ENCODE data around the gene LDOC1. TPM values are rescaled to one million over a fixed set of nuclear protein-coding genes. Genes with fewer than 3 reads are reported as not detected.
"Not testable (repeated sequence)": the region's sequence is repeated elsewhere in the genome, so short reads cannot be mapped to it uniquely, and the experiment has no call there.

LDOC1 gene
- total RNA-seq, 4 donors from 2014 or later: 1.4 to 37.0 (median 1.6) TPM; not detected in 1

GRCh38 chrX:141180851-141181250, 3.9 kb upstream of the LDOC1 start:
- H3K36me3 ChIP-seq: no peaks in the 10 kb centered on the region
- no peaks in the 10 kb centered on the region for H3K27me3 ChIP-seq
- WGBS, 2 donors (ENCODE audit: low coverage in 1 of 2): 53 to 100% methylated on average over 1 to 7 of the region's 7 CpGs
- intact Hi-C loops (cut with DNase I; ENCODE audit: low total_unique reads): no loop called here
- H3K4me3 ChIP-seq: no peak overlapping the region
- in situ Hi-C loops (cut with MboI; ENCODE audit: low pct_ligation_motif_present in 1 of 4, low pct_unique_long_range_greater_than_20kb in 1 of 4, low sequenced_read_pairs in 3 of 4): no loop called here
- H3K4me1 ChIP-seq: no peaks in the 10 kb centered on the region
- no peak for DNase-seq
- no peak for TF ChIP-seq POLR2A (IDR thresholded peaks at IDR 0.05)
- no peak for TF ChIP-seq POLR2AphosphoS5 (IDR thresholded peaks at IDR 0.05)
- no peak for TF ChIP-seq EP300 (IDR thresholded peaks at IDR 0.05; ENCODE audit: low read depth)
- no peak for TF ChIP-seq CTCF (IDR thresholded peaks at IDR 0.05)
- no peak overlapping the region for H3K27ac ChIP-seq
- no peaks in the 10 kb centered on the region for H3K9me3 ChIP-seq

- H3K27me3 ChIP-seq: no peaks in the 10 kb centered on the region
- no peak for DNase-seq
- 86% methylated on average over 5 of the region's 5 CpGs; no CpG with 5 or more reads in 1 of the 2 donors for WGBS, 2 donors (ENCODE audit: low coverage in 1 of 2)
- H3K4me3 ChIP-seq: no peak overlapping the region
- H3K4me1 ChIP-seq: no peaks in the 10 kb centered on the region
- in situ Hi-C loops (cut with MboI; ENCODE audit: low pct_ligation_motif_present in 1 of 4, low pct_unique_long_range_greater_than_20kb in 1 of 4, low sequenced_read_pairs in 3 of 4) (no loop called here), intact Hi-C loops (cut with DNase I; ENCODE audit: low total_unique reads) (no loop called here)
- TF ChIP-seq EP300 (IDR thresholded peaks at IDR 0.05; ENCODE audit: low read depth) (no peak), POLR2A (IDR thresholded peaks at IDR 0.05) (no peak), POLR2AphosphoS5 (IDR thresholded peaks at IDR 0.05) (no peak), CTCF (IDR thresholded peaks at IDR 0.05) (no peak)
- H3K27ac ChIP-seq: no peak overlapping the region
- no peaks in the 10 kb centered on the region for H3K9me3 ChIP-seq
- no peaks in the 10 kb centered on the region for H3K36me3 ChIP-seq
Observed at GRCh38 chrX:141175786-141176185, 1.1 kb downstream of the LDOC1 start.

GRCh38 chrX:141164406-141164805, 12.5 kb downstream of the LDOC1 start:
- Histone ChIP-seq H3K4me3 (no peak overlapping the region), H3K4me1 (no peaks in the 10 kb centered on the region), H3K27me3 (no peaks in the 10 kb centered on the region), H3K9me3 (no peaks in the 10 kb centered on the region), H3K27ac (no peak overlapping the region), H3K36me3 (no peaks in the 10 kb centered on the region)
- intact Hi-C loops (cut with DNase I; ENCODE audit: low total_unique reads): no loop called here
- no peak for DNase-seq
- no peak for TF ChIP-seq POLR2AphosphoS5 (IDR thresholded peaks at IDR 0.05)
- TF ChIP-seq CTCF (IDR thresholded peaks at IDR 0.05): no peak
- TF ChIP-seq POLR2A (IDR thresholded peaks at IDR 0.05): no peak
- TF ChIP-seq EP300 (IDR thresholded peaks at IDR 0.05; ENCODE audit: low read depth): no peak
- 82 to 100% methylated on average over 1 of the region's 1 CpG for WGBS, 2 donors (ENCODE audit: low coverage in 1 of 2)
- in situ Hi-C loops (cut with MboI; ENCODE audit: low pct_ligation_motif_present in 1 of 4, low pct_unique_long_range_greater_than_20kb in 1 of 4, low sequenced_read_pairs in 3 of 4): no loop called here

DNA sequence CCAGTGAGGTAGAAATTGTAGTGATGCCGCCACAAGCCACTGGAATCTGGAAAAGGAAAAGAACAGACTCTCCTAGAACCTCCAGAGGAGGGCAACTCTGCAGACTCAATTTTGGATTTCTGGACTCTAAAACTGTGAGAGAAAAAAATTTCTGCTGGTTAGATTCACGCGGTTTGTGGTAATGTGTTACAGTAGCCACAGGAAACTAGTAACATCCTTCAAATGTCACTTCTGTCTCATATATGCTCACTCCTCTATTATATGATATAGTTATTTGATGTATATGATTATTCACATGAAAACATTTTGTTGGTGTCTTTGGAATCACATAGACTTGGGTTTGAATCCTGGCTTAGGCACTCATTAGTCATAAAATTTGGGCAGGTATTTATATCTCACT, 18.8 kb downstream of the LDOC1 start:
- no peaks in the 10 kb centered on the region for H3K27me3 ChIP-seq
- DNase-seq: no peak
- in situ Hi-C loops (cut with MboI; ENCODE audit: low pct_ligation_motif_present in 1 of 4, low pct_unique_long_range_greater_than_20kb in 1 of 4, low sequenced_read_pairs in 3 of 4) (no loop called here), intact Hi-C loops (cut with DNase I; ENCODE audit: low total_unique reads) (no loop called here)
- TF ChIP-seq CTCF (IDR thresholded peaks at IDR 0.05) (no peak), POLR2AphosphoS5 (IDR thresholded peaks at IDR 0.05) (no peak), EP300 (IDR thresholded peaks at IDR 0.05; ENCODE audit: low read depth) (no peak), POLR2A (IDR thresholded peaks at IDR 0.05) (no peak)
- 77 to 100% methylated on average over 2 to 3 of the region's 3 CpGs for WGBS, 2 donors (ENCODE audit: low coverage in 1 of 2)
- no peaks in the 10 kb centered on the region for H3K4me1 ChIP-seq
- no peaks in the 10 kb centered on the region for H3K9me3 ChIP-seq
- H3K4me3 ChIP-seq: no peak overlapping the region
- H3K36me3 ChIP-seq: no peaks in the 10 kb centered on the region
- H3K27ac ChIP-seq: no peak overlapping the region

- H3K9me3 ChIP-seq; intact Hi-C loops (cut with DNase I; ENCODE audit: low total_unique reads); DNase-seq; H3K36me3 ChIP-seq; H3K27ac ChIP-seq; H3K4me1 ChIP-seq; H3K4me3 ChIP-seq; H3K27me3 ChIP-seq; in situ Hi-C loops (cut with MboI; ENCODE audit: low pct_ligation_motif_present in 1 of 4, low pct_unique_long_range_greater_than_20kb in 1 of 4, low sequenced_read_pairs in 3 of 4): not testable (repeated sequence)
- 62% methylated on average over 3 of the region's 3 CpGs; no CpG with 5 or more reads in 1 of the 2 donors for WGBS, 2 donors (ENCODE audit: low coverage in 1 of 2)
Observed at GRCh38 chrX:141155231-141155630, 21.7 kb downstream of the LDOC1 start.

Measured in transverse colon (tissue), 4 donors.